ENCODE results near the gene TBC1D9.

The TBC1D9 gene

DNA sequence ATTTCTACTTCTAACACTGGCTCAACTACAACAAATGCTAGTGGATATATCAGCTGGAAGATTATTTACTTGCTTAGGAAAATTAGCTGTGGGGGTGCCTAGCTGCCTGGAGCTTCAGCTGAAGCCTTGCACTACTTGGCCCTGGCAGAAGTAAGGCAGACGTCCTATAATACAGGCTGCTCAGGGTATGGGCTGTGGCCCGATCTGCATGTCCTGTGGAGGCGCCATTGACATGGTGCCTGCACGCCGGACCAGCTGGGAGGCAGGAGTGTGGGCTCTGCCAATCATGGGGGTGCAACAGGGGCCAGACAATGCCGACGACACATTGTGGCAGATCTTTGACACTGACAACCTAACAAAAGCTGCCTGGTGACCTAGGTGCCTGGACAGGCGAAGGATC is 155.8 kb downstream of the TBC1D9 start:
- TF ChIP-seq CTCF (IDR thresholded peaks at IDR 0.05; ENCODE audit: borderline replicate concordance, control extremely low read depth, extremely low read depth, insufficient read depth, missing control alignments) = no peak
- in situ Hi-C loops (cut with MboI; ENCODE audit: low sequenced_read_pairs, unreplicated experiment) = loop anchor here (25.0 kb wide), 1 partner anchor 238 kb away; the partner anchor contains the start of gene SCOC

DNA sequence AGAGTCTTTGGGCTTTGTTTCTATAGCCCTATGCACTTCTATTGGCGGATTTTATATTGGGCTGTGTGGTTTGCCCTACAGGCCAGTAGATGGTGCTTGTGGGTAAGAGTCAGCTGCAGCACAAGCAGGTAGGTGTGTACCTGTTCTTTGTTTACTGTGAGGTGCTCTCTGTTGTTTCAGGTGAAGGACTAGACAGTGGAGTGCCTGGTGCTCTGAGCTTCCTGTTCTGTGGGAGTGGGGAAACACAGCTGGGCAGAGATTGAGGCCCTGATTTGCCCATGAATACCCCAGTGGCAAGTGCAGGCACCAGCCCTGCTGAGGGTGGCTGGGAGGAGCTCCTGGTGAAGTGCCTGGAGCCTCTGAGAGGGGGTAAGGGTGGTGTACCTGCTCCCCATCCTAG is 161.1 kb downstream of the TBC1D9 start:
- peak; percentile 22 for TF ChIP-seq CTCF (IDR thresholded peaks at IDR 0.05; ENCODE audit: borderline replicate concordance, control extremely low read depth, extremely low read depth, insufficient read depth, missing control alignments)
- DNase-seq (ENCODE audit: low spot score) = peak; percentile 33
- in situ Hi-C loops (cut with MboI; ENCODE audit: low sequenced_read_pairs, unreplicated experiment) = no loop called here

More for the DNA sequence above, 155.8 kb downstream of the TBC1D9 start:
- DNase-seq (ENCODE audit: low spot score) = no peak

GRCh38 chr4:140584439-140584838 is 171.7 kb downstream of the TBC1D9 start:
- in situ Hi-C loops (cut with MboI; ENCODE audit: low sequenced_read_pairs, unreplicated experiment) = no loop called here
- TF ChIP-seq CTCF (IDR thresholded peaks at IDR 0.05; ENCODE audit: borderline replicate concordance, control extremely low read depth, extremely low read depth, insufficient read depth, missing control alignments) = no peak
- DNase-seq (ENCODE audit: low spot score) = no peak

GRCh38 chr4:140581078-140581477 is 175.1 kb downstream of the TBC1D9 start:
- no peak for DNase-seq (ENCODE audit: low spot score)
- in situ Hi-C loops (cut with MboI; ENCODE audit: low sequenced_read_pairs, unreplicated experiment) = no loop called here
- TF ChIP-seq CTCF (IDR thresholded peaks at IDR 0.05; ENCODE audit: borderline replicate concordance, control extremely low read depth, extremely low read depth, insufficient read depth, missing control alignments) = no peak

DNA sequence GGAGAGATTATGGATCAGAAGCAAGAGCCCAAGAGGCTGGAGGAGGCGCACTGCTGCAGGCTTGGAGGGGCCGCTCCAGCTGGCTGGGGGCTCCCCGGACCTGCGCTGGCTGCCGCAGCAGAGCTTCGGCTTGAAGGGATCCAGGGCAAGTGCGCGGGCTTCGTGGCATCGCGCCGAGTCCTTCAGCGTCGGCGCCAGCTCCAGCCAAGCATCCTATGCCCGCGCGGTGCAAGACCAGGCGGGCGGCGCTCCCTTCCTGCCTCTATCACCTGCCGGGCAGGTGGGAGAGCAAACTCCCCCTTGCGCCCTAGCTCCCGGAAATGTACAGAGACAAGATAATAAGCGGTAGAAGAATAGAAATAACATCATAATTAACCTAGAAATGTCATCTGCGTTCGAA is 176.9 kb downstream of the TBC1D9 start:
- in situ Hi-C loops (cut with MboI; ENCODE audit: low sequenced_read_pairs, unreplicated experiment) = no loop called here
- TF ChIP-seq CTCF (IDR thresholded peaks at IDR 0.05; ENCODE audit: borderline replicate concordance, control extremely low read depth, extremely low read depth, insufficient read depth, missing control alignments) = no peak
- no peak for DNase-seq (ENCODE audit: low spot score)

- TF ChIP-seq CTCF (IDR thresholded peaks at IDR 0.05; ENCODE audit: borderline replicate concordance, control extremely low read depth, extremely low read depth, insufficient read depth, missing control alignments) = no peak
- in situ Hi-C loops (cut with MboI; ENCODE audit: low sequenced_read_pairs, unreplicated experiment) = no loop called here
- DNase-seq (ENCODE audit: low spot score) = no peak
Observed at GRCh38 chr4:140575489-140575888, 180.7 kb downstream of the TBC1D9 start.

- no peak for TF ChIP-seq CTCF (IDR thresholded peaks at IDR 0.05; ENCODE audit: borderline replicate concordance, control extremely low read depth, extremely low read depth, insufficient read depth, missing control alignments)
- DNase-seq (ENCODE audit: low spot score) = no peak
- in situ Hi-C loops (cut with MboI; ENCODE audit: low sequenced_read_pairs, unreplicated experiment) = no loop called here
Observed at GRCh38 chr4:140571620-140572019, 184.6 kb downstream of the TBC1D9 start.
